Posterior vena cava (tissue), 2 donors: ENCODE measurements around the gene GTPBP4. TPM values are rescaled to one million over a fixed set of nuclear protein-coding genes. Genes with fewer than 3 reads are reported as not detected.

Experiments used
- total RNA-seq, 2 donors: library from RNA; stranded (reverse); fragmentation: NEBNext Ultra II Directional; extraction: Animal tissue kit (Norgen Biotek cat#: 25700); gene quantifications; one replicate each; pipeline ENCODE4 v1.2.1, GENCODE V29; 2021
- donor health status: DM: yes; HTN: yes; CAD: no.
- donor health status: DM: yes; HTN: yes; CAD: no.

GTPBP4 gene
- total RNA-seq, 2 donors from 2014 or later: 35.3 to 42.3 TPM

Other genes starting within 250 kb of the GTPBP4 start
- gene LARP4B, start 56.7 kb upstream of the GTPBP4 start, total RNA-seq: 10 to 100 TPM; 49.6 to 57.8 TPM
- gene IDI2, start 37.4 kb downstream of the GTPBP4 start, total RNA-seq: not detected
- gene IDI1, start 60.7 kb downstream of the GTPBP4 start, total RNA-seq: 10 to 100 TPM; 24.1 to 26.5 TPM
- 10 to 100 TPM; 16.6 to 16.9 TPM for gene WDR37, start 68.0 kb downstream of the GTPBP4 start, total RNA-seq